HEK293 (cell line): ENCODE measurements around the gene GOLIM4.

Experiments used
- CTCF ChIA-PET: fragments of 350-600 bp; formaldehyde crosslinking; extraction: SDS; loops from one replicate; lab custom pipeline; 2021; ENCODE audit warnings: antibody characterized with exemption; lab: Yijun Ruan, JAX
- POLR2A ChIA-PET: fragments of 300-600 bp; formaldehyde crosslinking; extraction: SDS; loops from one replicate; lab custom pipeline; 2020; ENCODE audit warnings: antibody characterized with exemption, inconsistent platforms; lab: Yijun Ruan, JAX
- H3K27ac ChIP-seq: fragments of 200-500 bp; sonication (Bioruptor generic); 2 replicates; pipeline ENCODE4 v1.5.1; 2014; ENCODE audit warnings: low read depth, low read length, control low read depth, inconsistent platforms; ENCODE audit errors: extremely low read depth
- H3K36me3 ChIP-seq, 2 experiments: fragments of 200-500 bp in 1 of 2; sonication (Bioruptor generic) in 1 of 2; 1 replicate in 1 of 2; 2 replicates in 1 of 2; pipeline ENCODE4 v1.5.1; 2014 to 2017; ENCODE audit warnings: inconsistent platforms in 2 of 2, low read length in 2 of 2; ENCODE audit not compliant: control insufficient read depth in 2 of 2, insufficient read depth in 1 of 2
- H3K4me1 ChIP-seq: fragments of 200-500 bp; sonication (Bioruptor generic); 2 replicates; pipeline ENCODE4 v1.5.1; 2014; ENCODE audit warnings: mild to moderate bottlenecking, low read length, inconsistent platforms; ENCODE audit not compliant: control insufficient read depth, insufficient read depth
- H3K4me3 ChIP-seq: 2 replicates; pipeline ENCODE4 v1.5.1; 2011; ENCODE audit warnings: low read depth, mild to moderate bottlenecking, control low read depth, low read length, moderate library complexity
- H3K9me3 ChIP-seq: fragments of 200-500 bp; sonication (Bioruptor generic); 2 replicates; pipeline ENCODE4 v1.5.1; 2014; ENCODE audit warnings: low read depth, low read length, inconsistent platforms; ENCODE audit not compliant: control insufficient read depth, insufficient read depth
- GLIS1 ChIP-seq: fragments of 450-650 bp; formaldehyde crosslinking; IDR thresholded peaks from 2 replicates; pipeline ENCODE4 v1.5.1; 2016; ENCODE audit warnings: missing biosample characterization, missing genetic modification characterization
- OVOL3 ChIP-seq: fragments of 450-650 bp; formaldehyde crosslinking; IDR thresholded peaks from 2 replicates; pipeline ENCODE4 v1.5.1; 2016; ENCODE audit warnings: missing biosample characterization, missing genetic modification characterization
- PRDM1 ChIP-seq: fragments of 450-650 bp; formaldehyde crosslinking; IDR thresholded peaks from 2 replicates; pipeline ENCODE4; 2016; ENCODE audit warnings: missing biosample characterization, missing genetic modification characterization
- YY1 ChIP-seq: fragments of 450-650 bp; formaldehyde crosslinking; IDR thresholded peaks from 2 replicates; pipeline ENCODE4 v1.5.1; 2018; ENCODE audit warnings: missing biosample characterization, missing genetic modification characterization
- ZBTB6 ChIP-seq: fragments of 450-650 bp; formaldehyde crosslinking; IDR thresholded peaks from 2 replicates; pipeline ENCODE4 v1.5.1; 2017; ENCODE audit warnings: missing biosample characterization, missing genetic modification characterization
- ZFHX2 ChIP-seq: fragments of 450-650 bp; formaldehyde crosslinking; conservative IDR thresholded peaks from 2 replicates; pipeline ENCODE4 v1.5.1; 2016; ENCODE audit warnings: missing biosample characterization, missing genetic modification characterization
- ZNF174 ChIP-seq: fragments of 450-650 bp; formaldehyde crosslinking; IDR thresholded peaks from 2 replicates; pipeline ENCODE4 v1.5.0; 2017; ENCODE audit warnings: missing biosample characterization, mild to moderate bottlenecking, missing genetic modification characterization
- ZNF19 ChIP-seq: fragments of 450-650 bp; formaldehyde crosslinking; IDR thresholded peaks from 2 replicates; pipeline ENCODE4; 2016; ENCODE audit warnings: missing biosample characterization, missing genetic modification characterization, low read depth
- ZNF248 ChIP-seq: fragments of 450-650 bp; formaldehyde crosslinking; IDR thresholded peaks from 2 replicates; pipeline ENCODE4 v1.5.1; 2017; ENCODE audit warnings: missing biosample characterization, missing genetic modification characterization
- ZNF341 ChIP-seq: fragments of 450-650 bp; formaldehyde crosslinking; IDR thresholded peaks from 2 replicates; pipeline ENCODE4; 2016; ENCODE audit warnings: low read depth, missing biosample characterization, missing genetic modification characterization
- ZNF600 ChIP-seq: fragments of 450-650 bp; formaldehyde crosslinking; IDR thresholded peaks from 2 replicates; pipeline ENCODE4 v1.5.1; 2016; ENCODE audit warnings: missing biosample characterization, missing genetic modification characterization
- ZNF610 ChIP-seq: fragments of 450-650 bp; formaldehyde crosslinking; IDR thresholded peaks from 2 replicates; pipeline ENCODE4 v1.5.1; 2016; ENCODE audit warnings: missing biosample characterization, missing genetic modification characterization, borderline replicate concordance
- ZNF623 ChIP-seq: fragments of 450-650 bp; formaldehyde crosslinking; IDR thresholded peaks from 2 replicates; pipeline ENCODE4 v1.5.1; 2016; ENCODE audit warnings: missing biosample characterization, missing genetic modification characterization
- ZNF626 ChIP-seq: fragments of 450-650 bp; sonication (Bioruptor Pico); formaldehyde crosslinking; IDR thresholded peaks from 2 replicates; pipeline ENCODE4 v1.5.1; 2018; ENCODE audit warnings: missing biosample characterization, missing genetic modification characterization, inconsistent platforms
- ZNF660 ChIP-seq: fragments of 450-650 bp; IDR thresholded peaks from 2 replicates; pipeline ENCODE4 v1.5.1; 2018; ENCODE audit warnings: missing biosample characterization, mild to moderate bottlenecking, missing genetic modification characterization
- ZSCAN30 ChIP-seq: fragments of 450-650 bp; IDR thresholded peaks from 2 replicates; pipeline ENCODE4 v1.5.1; 2018; ENCODE audit warnings: missing biosample characterization, mild to moderate bottlenecking, missing genetic modification characterization, moderate library complexity
- TF ChIP-seq, protein P1 (sequence below): fragments of 450-650 bp; formaldehyde crosslinking; IDR thresholded peaks from 2 replicates; pipeline ENCODE4 v1.5.1; 2016; ENCODE audit warnings: missing biosample characterization, missing genetic modification characterization
- TF ChIP-seq, protein P2 (sequence below): sonication (generic); formaldehyde crosslinking; IDR thresholded peaks from 2 replicates; pipeline ENCODE4 v1.8.1; 2022; ENCODE audit warnings: mild to moderate bottlenecking, moderate library complexity, missing genetic modification reagents
- TF ChIP-seq, protein P3 (sequence below): IDR thresholded peaks from 2 replicates; pipeline ENCODE4 v1.6.1; 2011; ENCODE audit warnings: mild to moderate bottlenecking, low read depth, low read length, borderline replicate concordance

The GOLIM4 gene

GRCh38 chr3:168113848-168114247 lies 18.1 kb upstream of the GOLIM4 start:
- Histone ChIP-seq H3K4me1 (no peaks in the 10 kb centered on the region), H3K9me3 (no peaks in the 10 kb centered on the region), H3K4me3 (no peak overlapping the region), H3K36me3 (no peaks in the 10 kb centered on the region), H3K27ac (no peak overlapping the region)
- CTCF ChIA-PET, result no interaction called here
- POLR2A ChIA-PET, result no interaction called here
- TF ChIP-seq ZNF660 (tag by site-specific recombination) (no peak), ZFHX2 (no peak), ZNF626 (no peak), YY1 (no peak), ZSCAN30 (tag by site-specific recombination) (no peak), ZNF341 (tag by site-specific recombination) (no peak)
- TF ChIP-seq, protein P1, sequence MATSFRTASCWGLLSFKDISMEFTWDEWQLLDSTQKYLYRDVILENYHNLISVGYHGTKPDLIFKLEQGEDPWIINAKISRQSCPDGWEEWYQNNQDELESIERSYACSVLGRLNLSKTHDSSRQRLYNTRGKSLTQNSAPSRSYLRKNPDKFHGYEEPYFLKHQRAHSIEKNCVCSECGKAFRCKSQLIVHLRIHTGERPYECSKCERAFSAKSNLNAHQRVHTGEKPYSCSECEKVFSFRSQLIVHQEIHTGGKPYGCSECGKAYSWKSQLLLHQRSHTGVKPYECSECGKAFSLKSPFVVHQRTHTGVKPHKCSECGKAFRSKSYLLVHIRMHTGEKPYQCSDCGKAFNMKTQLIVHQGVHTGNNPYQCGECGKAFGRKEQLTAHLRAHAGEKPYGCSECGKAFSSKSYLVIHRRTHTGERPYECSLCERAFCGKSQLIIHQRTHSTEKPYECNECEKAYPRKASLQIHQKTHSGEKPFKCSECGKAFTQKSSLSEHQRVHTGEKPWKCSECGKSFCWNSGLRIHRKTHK (tag by site-specific recombination), result no peak
- TF ChIP-seq, protein P2, sequence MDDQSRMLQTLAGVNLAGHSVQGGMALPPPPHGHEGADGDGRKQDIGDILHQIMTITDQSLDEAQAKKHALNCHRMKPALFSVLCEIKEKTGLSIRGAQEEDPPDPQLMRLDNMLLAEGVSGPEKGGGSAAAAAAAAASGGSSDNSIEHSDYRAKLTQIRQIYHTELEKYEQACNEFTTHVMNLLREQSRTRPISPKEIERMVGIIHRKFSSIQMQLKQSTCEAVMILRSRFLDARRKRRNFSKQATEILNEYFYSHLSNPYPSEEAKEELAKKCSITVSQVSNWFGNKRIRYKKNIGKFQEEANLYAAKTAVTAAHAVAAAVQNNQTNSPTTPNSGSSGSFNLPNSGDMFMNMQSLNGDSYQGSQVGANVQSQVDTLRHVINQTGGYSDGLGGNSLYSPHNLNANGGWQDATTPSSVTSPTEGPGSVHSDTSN (CRISPR knock-in tag), result no peak

GRCh38 chr3:168112894-168113293 lies 17.2 kb upstream of the GOLIM4 start:
- ChIA-PET POLR2A (no interaction called here), CTCF (no interaction called here)
- Histone ChIP-seq H3K4me3 (no peak overlapping the region), H3K36me3 (no peaks in the 10 kb centered on the region), H3K9me3 (no peaks in the 10 kb centered on the region), H3K27ac (no peak overlapping the region), H3K4me1 (no peaks in the 10 kb centered on the region)
- no peak for TF ChIP-seq PRDM1 (tag by site-specific recombination)
- TF ChIP-seq ZBTB6 (tag by site-specific recombination), result no peak
- no peak for TF ChIP-seq ZNF19
- no peak for TF ChIP-seq GLIS1 (tag by site-specific recombination)
- TF ChIP-seq, protein P3, sequence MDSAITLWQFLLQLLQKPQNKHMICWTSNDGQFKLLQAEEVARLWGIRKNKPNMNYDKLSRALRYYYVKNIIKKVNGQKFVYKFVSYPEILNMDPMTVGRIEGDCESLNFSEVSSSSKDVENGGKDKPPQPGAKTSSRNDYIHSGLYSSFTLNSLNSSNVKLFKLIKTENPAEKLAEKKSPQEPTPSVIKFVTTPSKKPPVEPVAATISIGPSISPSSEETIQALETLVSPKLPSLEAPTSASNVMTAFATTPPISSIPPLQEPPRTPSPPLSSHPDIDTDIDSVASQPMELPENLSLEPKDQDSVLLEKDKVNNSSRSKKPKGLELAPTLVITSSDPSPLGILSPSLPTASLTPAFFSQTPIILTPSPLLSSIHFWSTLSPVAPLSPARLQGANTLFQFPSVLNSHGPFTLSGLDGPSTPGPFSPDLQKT, result no peak
- TF ChIP-seq ZNF174 (tag by site-specific recombination), result no peak
- no peak for TF ChIP-seq ZNF610 (tag by site-specific recombination)

GRCh38 chr3:168104361-168104760 lies 8.6 kb upstream of the GOLIM4 start:
- H3K9me3 ChIP-seq, result no peaks in the 10 kb centered on the region
- H3K36me3 ChIP-seq, result no peaks in the 10 kb centered on the region
- TF ChIP-seq ZNF248 (tag by site-specific recombination) (no peak), ZNF600 (no peak), ZNF623 (tag by site-specific recombination) (no peak), OVOL3 (no peak)
- TF ChIP-seq, all 188 proteins: peak for 0
- CTCF ChIA-PET, result no interaction called here
- H3K4me1 ChIP-seq, result no peaks in the 10 kb centered on the region
- no peak overlapping the region for H3K4me3 ChIP-seq
- POLR2A ChIA-PET, result no interaction called here
- H3K27ac ChIP-seq, result no peak overlapping the region
